Ovary (tissue), 3 donors: ENCODE measurements around the gene SLU7.

Experiments used
- CTCF ChIP-seq, 3 donors: fragments of 450-650 bp in 2 of 3; fragments of 200-600 bp in 1 of 3; IDR thresholded peaks; one replicate each; pipeline versions ENCODE4 v1.5.1 to v1.8.0; 2016 to 2022; ENCODE audit warnings: antibody characterized with exemption in 3 of 3, mild to moderate bottlenecking in 1 of 3
- POLR2A ChIP-seq: fragments of 450-650 bp; IDR thresholded peaks from one replicate; pipeline ENCODE4 v1.6.1; 2017; ENCODE audit warnings: antibody characterized with exemption, mild to moderate bottlenecking, moderate library complexity
- donor health status: DM: no; HTN: no; CAD: no.

GRCh38 chr5:160463227-160463626 lies 44.3 kb upstream of the SLU7 start:
- TF ChIP-seq CTCF (IDR thresholded peaks at IDR 0.05) (no peak), POLR2A (no peak)
